H7 (cell line): ENCODE results near the gene PCDHB1. TPM values are rescaled to one million over a fixed set of nuclear protein-coding genes. Genes with fewer than 3 reads are reported as not detected.
"Not testable (repeated sequence)": the region's sequence is repeated elsewhere in the genome, so short reads cannot be mapped to it uniquely, and the experiment has no call there.

Source experiments
- DNase-seq: peaks from one replicate; pipeline ENCODE4 v3.0.0; 2012
- H3K27me3 ChIP-seq: 2 replicates; pipeline ENCODE4 v1.6.0; 2011; ENCODE audit warnings: mild to moderate bottlenecking, low read length; ENCODE audit not compliant: control insufficient read depth, insufficient read depth
- H3K36me3 ChIP-seq: replicated peaks from 2 replicates; pipeline ENCODE4 v1.5.1; 2011; ENCODE audit warnings: low read length; ENCODE audit not compliant: control insufficient read depth, insufficient read depth
- H3K4me3 ChIP-seq: 2 replicates; pipeline ENCODE4 v1.5.1; 2011; ENCODE audit warnings: low read depth, mild to moderate bottlenecking, control low read depth, low read length, moderate library complexity; ENCODE audit not compliant: insufficient read depth
- total RNA-seq: library from RNA; depleted of rRNA; stranded (reverse); fragments of >200 nt; shearing (Covaris generic); gene quantifications from 2 replicates; pipeline ENCODE4 v1.2.3, GENCODE V29; 2014

PCDHB1 gene
- total RNA-seq, 1 experiment from 2014 or later: 0.10 TPM

DNA sequence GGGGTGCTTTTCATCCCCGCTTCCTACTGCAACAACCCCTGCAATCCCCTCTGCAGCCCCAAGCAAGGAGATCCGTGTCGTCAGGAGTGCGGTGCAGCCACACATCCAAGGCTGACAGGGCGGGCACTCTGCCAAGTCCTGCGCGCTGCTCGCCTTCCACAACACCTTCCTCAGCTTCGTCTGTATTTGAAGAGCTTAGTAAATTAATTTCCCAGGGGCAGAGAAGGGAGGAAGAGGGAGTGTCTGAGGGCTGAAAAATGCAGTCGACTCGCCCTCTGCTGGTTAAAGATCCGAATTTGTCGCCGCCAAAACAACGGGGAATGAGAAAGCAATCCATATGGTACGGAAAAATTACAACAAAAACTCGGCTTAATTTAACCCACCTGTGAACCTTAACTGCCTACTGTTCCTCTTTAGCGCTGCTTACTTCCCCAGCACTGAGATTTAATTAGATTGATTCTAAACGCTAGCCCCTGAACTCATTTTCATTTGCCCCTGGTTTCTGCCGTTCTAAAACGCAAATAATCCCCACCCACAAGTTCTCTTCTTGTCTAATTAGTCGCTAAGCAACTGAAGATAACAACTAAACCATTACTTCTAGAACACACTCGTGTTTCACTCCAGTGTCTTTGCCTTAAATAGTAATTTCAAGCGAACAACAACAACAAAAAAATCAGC lies 10.9 kb upstream of the PCDHB1 start:
- Histone ChIP-seq H3K27me3 (no peaks in the 10 kb centered on the region), H3K4me3 (peak overlapping the region; percentile 53), H3K36me3 (no peaks in the 10 kb centered on the region)
- DNase-seq: peak; percentile 51

DNA sequence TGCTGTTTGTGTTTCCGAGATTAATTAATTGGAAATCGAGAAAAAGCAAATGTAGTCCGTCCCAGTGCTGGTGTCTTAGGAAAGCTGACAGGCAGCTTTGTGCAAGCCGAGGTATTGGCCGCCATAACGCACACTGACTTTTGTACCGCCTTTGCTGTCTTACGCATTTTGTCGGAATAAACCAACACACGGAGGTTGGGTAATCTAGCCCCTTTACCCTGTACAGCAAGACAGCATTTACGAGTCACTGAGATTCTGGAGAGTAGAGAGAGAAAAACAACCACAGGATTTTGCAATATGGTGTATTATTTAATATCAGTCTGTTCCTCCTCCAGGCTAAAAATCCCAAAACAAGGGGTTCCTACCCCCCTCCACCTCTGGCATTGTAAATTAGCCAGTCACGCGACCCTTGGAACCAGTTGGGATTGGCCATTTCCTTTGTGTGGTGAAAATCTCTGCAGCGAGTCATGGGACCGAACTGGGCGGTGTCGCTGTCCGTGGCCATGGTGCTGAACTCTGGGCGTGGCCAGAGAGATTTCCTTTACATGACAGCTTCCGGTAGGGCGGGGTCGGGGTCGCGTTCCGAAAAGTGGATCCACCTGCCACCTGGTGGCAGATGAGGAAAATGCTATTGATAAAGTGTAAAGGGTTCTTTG lies 10.3 kb upstream of the PCDHB1 start:
- DNase-seq: peak; percentile 75
- Histone ChIP-seq H3K36me3 (no peaks in the 10 kb centered on the region), H3K4me3 (peak overlapping the region; percentile 53), H3K27me3 (no peaks in the 10 kb centered on the region)

DNA sequence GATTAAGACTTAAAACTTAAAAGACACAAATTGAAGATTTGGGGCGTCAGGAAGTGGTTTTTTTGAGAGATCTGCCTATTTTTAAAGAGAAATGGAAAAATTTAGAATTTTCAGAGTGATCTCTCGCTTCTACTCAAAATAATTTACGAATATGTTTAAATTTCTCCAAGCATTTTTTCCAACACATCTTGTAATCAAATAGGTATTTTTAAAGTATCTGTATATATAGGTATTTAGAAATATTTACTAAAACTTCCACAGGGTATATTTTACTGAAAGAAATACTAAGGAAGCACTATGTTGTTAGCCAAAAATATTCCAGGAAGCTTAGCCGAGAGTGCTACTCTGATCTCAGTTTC lies 9.8 kb upstream of the PCDHB1 start:
- DNase-seq: no peak
- no peaks in the 10 kb centered on the region for H3K36me3 ChIP-seq
- no peak overlapping the region for H3K4me3 ChIP-seq
- H3K27me3 ChIP-seq: no peaks in the 10 kb centered on the region

DNA sequence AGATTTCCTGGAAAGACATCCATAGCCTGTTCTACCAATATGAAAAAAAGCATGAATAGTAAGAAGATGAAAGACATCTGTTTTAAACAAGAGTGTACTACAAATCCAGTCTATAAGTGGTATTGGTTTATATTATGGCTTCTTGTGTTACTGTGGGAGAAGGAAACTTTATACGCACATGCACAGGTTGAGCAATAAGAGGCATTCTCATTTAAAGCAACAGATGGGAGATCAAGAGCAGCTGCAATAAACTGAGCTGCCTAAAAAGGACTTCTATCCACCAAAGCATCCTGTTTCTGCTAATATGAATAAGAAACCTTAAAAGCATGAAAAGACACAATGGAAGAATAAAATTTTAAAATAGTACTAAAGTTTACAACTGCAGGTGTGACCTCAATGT lies 8.6 kb upstream of the PCDHB1 start:
- no peaks in the 10 kb centered on the region for H3K27me3 ChIP-seq
- DNase-seq: no peak
- H3K36me3 ChIP-seq: no peaks in the 10 kb centered on the region
- H3K4me3 ChIP-seq: no peak overlapping the region

DNA sequence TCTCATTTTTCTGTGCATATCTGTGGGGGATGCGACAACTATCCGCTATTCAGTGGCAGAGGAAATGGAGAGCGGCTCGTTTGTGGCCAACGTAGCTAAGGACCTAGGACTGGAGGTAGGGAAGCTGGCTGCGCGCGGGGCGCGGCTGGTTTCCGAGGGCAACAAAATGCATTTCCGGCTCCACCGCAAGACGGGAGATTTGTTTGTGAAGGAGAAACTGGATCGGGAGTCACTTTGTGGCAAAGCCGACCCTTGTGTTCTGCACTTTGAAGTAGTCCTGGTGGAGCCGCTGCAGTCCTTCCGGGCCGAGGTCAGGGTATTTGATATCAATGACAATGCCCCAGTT lies 320 bp downstream of the PCDHB1 start:
- H3K36me3 ChIP-seq: no peaks in the 10 kb centered on the region
- peak overlapping the region; percentile 52 for H3K4me3 ChIP-seq
- peaks cover 12% of the 10 kb centered on the region; the same call in 1 of the 2 replicates for H3K27me3 ChIP-seq
- DNase-seq: peak; percentile 14

DNA sequence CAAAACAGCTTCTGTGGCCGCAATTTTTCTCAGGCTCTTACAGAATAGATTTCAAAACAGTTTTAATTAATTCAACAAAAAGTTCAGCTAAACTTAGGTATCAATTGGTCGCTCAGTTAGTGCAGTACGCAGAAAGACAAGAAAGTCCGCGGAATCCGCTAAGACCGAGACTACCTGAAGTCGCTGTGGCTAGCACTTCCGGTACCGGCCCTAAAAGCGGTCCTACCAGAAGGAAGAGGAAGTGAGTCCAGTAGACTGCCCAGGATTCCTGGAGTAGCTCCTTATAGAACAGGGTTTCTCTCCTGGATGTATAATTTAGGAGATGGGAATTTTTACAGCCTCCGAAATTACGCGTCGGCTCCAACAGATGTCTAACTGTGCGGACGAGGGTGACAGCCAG lies 26.7 kb downstream of the PCDHB1 start:
- H3K36me3 ChIP-seq: no peaks in the 10 kb centered on the region
- no peaks in the 10 kb centered on the region for H3K27me3 ChIP-seq
- no peak for DNase-seq
- H3K4me3 ChIP-seq: no peak overlapping the region; the same call in 1 of the 2 replicates

DNA sequence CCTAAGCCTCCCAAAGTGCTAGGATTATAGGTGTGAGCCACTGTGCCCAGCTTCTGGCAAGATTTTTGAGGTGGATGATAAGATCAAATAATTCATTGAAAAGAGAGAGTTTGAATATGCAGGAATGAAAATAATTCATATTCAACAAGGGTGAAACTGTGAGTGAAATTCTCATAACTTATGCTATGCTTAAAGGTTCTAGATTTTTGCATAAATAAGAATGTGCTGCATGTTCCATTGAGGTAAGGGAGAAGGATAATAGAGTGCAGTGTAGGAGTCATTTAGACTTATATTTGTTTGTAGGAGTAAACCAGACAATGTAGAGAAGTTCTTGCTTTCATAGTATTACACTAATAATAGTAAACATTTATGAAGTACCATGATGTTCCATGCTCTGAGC lies 31.1 kb downstream of the PCDHB1 start:
- no peak for DNase-seq
- H3K4me3 ChIP-seq: no peak overlapping the region
- no peaks in the 10 kb centered on the region for H3K36me3 ChIP-seq
- no peaks in the 10 kb centered on the region for H3K27me3 ChIP-seq

DNA sequence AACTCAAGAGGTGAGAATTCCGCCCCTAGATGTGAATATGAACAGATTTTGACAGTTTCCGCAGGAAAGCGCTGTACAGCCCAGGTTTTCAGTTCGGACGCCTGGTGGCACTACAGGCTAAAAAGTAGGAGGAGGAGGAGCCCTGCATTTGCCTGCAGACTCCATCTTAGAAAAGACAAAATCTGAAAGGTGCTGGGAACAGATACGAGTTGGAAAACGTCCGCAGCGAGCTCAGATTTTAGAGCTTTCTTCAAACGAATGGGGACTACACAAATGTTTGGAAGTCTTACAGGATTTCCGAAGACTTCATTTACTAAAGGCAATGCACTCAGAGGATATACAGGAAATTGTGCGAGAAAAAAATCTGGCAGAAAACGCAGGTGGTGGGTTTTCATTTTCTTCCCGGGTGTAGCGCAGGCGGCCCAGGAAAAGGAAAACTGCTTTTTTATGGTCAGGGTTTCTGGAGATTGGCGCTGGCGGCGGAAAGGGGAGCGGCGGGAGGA lies 33.4 kb downstream of the PCDHB1 start:
- no peaks in the 10 kb centered on the region for H3K27me3 ChIP-seq
- DNase-seq: peak; percentile 55
- H3K36me3 ChIP-seq: no peaks in the 10 kb centered on the region
- H3K4me3 ChIP-seq: peak overlapping the region; percentile 18; the same call in 1 of the 2 replicates

DNA sequence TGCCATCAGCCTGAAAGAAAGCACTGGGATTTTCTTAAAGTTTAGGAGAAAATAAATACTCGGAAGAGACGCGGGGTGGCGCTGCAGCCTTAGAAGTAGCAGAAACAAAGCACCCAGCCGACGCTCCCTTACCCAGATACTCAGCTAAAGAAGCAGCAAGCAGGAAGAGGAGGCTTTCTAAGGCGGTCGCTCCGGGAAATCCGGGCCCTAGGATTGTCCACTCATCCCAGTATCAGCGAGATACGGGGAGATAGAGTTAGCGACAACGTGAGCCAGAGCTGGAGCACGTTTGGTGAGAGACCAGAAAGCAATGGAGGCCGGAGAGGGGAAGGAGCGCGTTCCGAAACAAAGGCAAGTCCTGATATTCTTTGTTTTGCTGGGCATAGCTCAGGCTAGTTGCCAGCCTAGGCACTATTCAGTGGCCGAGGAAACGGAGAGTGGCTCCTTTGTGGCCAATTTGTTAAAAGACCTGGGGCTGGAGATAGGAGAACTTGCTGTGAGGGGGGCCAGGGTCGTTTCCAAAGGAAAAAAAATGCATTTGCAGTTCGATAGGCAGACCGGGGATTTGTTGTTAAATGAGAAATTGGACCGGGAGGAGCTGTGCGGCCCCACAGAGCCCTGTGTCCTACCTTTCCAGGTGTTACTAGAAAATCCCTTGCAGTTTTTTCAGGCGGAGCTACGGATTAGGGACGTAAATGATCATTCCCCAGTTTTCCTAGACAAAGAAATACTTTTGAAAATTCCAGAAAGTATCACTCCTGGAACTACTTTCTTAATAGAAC lies 43.5 kb downstream of the PCDHB1 start, which contains the start of gene PCDHB2:
PCDHB2 (plus strand) TSS at position 135 of the 782 bp plus-strand sequence; CDS start at position 311, 176 bp downstream.
- no peaks in the 10 kb centered on the region for H3K36me3 ChIP-seq
- H3K27me3 ChIP-seq: no peaks in the 10 kb centered on the region
- peak; percentile 75 for DNase-seq
- peak within 1 kb of the TSS; percentile 55 for H3K4me3 ChIP-seq

DNA sequence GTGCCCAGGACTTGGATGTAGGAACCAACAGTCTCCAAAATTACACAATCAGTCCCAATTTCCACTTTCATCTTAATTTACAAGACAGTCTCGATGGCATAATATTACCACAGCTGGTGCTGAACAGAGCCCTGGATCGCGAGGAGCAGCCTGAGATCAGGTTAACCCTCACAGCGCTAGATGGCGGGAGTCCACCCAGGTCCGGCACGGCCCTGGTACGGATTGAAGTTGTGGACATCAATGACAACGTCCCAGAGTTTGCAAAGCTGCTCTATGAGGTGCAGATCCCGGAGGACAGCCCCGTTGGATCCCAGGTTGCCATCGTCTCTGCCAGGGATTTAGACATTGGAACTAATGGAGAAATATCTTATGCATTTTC lies 44.1 kb downstream of the PCDHB1 start:
- Histone ChIP-seq H3K4me3 (peak overlapping the region; percentile 55; the same call in 1 of the 2 replicates), H3K27me3 (no peaks in the 10 kb centered on the region), H3K36me3 (no peaks in the 10 kb centered on the region)
- DNase-seq: no peak

DNA sequence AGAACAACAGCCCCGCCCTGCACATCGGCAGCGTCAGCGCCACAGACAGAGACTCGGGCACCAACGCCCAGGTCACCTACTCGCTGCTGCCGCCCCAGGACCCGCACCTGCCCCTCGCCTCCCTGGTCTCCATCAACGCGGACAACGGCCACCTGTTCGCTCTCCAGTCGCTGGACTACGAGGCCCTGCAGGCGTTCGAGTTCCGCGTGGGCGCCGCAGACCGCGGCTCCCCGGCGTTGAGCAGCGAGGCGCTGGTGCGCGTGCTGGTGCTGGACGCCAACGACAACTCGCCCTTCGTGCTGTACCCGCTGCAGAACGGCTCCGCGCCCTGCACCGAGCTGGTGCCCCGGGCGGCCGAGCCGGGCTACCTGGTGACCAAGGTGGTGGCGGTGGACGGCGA lies 45.0 kb downstream of the PCDHB1 start:
- not testable (repeated sequence) for H3K36me3 ChIP-seq, DNase-seq, H3K4me3 ChIP-seq, H3K27me3 ChIP-seq

DNA sequence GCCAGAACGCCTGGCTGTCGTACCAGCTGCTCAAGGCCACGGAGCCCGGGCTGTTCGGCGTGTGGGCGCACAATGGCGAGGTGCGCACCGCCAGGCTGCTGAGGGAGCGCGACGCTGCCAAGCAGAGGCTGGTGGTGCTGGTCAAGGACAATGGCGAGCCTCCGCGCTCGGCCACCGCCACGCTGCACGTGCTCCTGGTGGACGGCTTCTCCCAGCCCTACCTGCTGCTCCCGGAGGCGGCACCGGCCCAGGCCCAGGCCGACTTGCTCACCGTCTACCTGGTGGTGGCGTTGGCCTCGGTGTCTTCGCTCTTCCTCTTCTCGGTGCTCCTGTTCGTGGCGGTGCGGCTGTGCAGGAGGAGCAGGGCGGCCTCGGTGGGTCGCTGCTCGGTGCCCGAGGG lies 45.4 kb downstream of the PCDHB1 start:
- not testable (repeated sequence) for H3K27me3 ChIP-seq, DNase-seq, H3K36me3 ChIP-seq, H3K4me3 ChIP-seq

DNA sequence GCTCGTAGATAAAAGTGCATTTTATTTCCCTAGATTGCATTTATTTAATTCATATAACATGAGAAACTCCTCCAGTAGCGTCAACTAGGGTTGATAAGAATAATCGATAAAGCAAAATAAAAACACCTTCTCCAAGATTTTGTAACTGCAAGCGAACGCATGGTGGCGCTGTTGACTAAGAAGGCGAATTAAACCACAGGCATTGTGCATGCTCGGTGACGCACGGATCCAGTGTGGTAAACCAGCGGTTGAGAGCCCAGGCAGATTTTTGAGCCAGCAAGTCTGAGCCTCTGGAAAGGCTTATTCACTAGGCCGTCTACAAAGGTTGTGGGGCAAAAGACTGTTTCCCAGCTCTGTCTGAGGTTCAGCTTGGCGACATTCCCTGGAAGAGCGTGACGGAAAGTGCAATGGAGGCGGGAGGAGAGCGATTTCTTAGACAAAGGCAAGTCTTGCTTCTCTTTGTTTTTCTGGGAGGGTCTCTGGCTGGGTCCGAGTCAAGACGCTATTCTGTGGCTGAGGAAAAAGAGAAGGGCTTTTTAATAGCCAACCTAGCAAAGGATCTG lies 49.1 kb downstream of the PCDHB1 start, which contains the start of gene PCDHB3:
PCDHB3 (plus strand) TSS at position 231 of the 563 bp plus-strand sequence; CDS start at position 408, 177 bp downstream.
- peak; percentile 73 for DNase-seq
- Histone ChIP-seq H3K27me3 (no peaks in the 10 kb centered on the region), H3K36me3 (no peaks in the 10 kb centered on the region), H3K4me3 (peak within 1 kb of the TSS; percentile 20)

DNA sequence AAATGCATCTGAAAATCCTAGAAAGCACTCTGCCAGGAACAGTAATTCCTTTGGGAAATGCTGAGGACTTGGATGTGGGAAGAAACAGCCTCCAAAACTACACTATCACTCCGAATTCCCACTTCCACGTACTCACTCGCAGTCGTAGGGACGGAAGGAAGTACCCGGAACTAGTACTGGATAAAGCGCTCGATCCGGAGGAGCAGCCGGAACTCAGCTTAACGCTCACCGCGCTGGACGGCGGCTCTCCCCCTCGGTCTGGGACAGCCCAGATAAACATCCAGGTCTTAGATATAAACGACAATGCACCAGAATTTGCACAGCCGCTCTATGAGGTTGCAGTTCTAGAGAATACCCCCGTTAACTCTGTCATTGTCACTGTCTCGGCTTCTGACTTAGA lies 49.9 kb downstream of the PCDHB1 start:
- DNase-seq: no peak
- Histone ChIP-seq H3K4me3 (no peak overlapping the region), H3K36me3 (no peaks in the 10 kb centered on the region), H3K27me3 (no peaks in the 10 kb centered on the region)
